Nephron progenitor cell (in vitro differentiated cells): ENCODE results near the gene DDX20.
A peak's percentile ranks its signal among the peaks of the same experiment; 100 is the strongest.

Source experiments
- DNase-seq: peaks from one replicate; pipeline ENCODE4 v3.0.0; 2021
- H3K27ac Mint-ChIP-seq: 2 replicates; pipeline ENCODE4 v1.8.0; 2021; ENCODE audit warnings: mild to moderate bottlenecking, moderate library complexity, mixed read lengths
- H3K27me3 Mint-ChIP-seq: 2 replicates; pipeline ENCODE4 v1.8.0; 2021; ENCODE audit warnings: mild to moderate bottlenecking, low read depth, mixed read lengths; ENCODE audit not compliant: poor library complexity
- H3K36me3 Mint-ChIP-seq: 2 replicates; pipeline ENCODE4 v1.8.0; 2021; ENCODE audit warnings: low read depth, mixed read lengths
- H3K4me1 Mint-ChIP-seq: 2 replicates; pipeline ENCODE4 v1.8.0; 2021; ENCODE audit warnings: mixed read lengths
- H3K4me3 Mint-ChIP-seq: 2 replicates; pipeline ENCODE4 v1.8.0; 2021; ENCODE audit warnings: mild to moderate bottlenecking, moderate library complexity, mixed read lengths
- H3K9me3 Mint-ChIP-seq: 2 replicates; pipeline ENCODE4 v1.8.0; 2021; ENCODE audit warnings: mild to moderate bottlenecking, moderate library complexity, mixed read lengths
- CTCF ChIP-seq: fragments of 200-600 bp; sonication (generic); IDR thresholded peaks from 2 replicates; pipeline ENCODE4 v1.5.0; 2021; ENCODE audit warnings: antibody characterized with exemption

The DDX20 gene

GRCh38 chr1:111723871-111724270, 31.8 kb upstream of the DDX20 start:
- H3K4me3 Mint-ChIP-seq = no peak overlapping the region
- TF ChIP-seq CTCF = no peak
- no peak for DNase-seq
- H3K27me3 Mint-ChIP-seq = peaks cover 7% of the 10 kb centered on the region
- H3K36me3 Mint-ChIP-seq = peaks cover 5% of the 10 kb centered on the region
- H3K27ac Mint-ChIP-seq = peak overlapping the region; percentile 84
- H3K9me3 Mint-ChIP-seq = no peaks in the 10 kb centered on the region
- H3K4me1 Mint-ChIP-seq = peaks cover 66% of the 10 kb centered on the region

GRCh38 chr1:111725192-111725591, 30.5 kb upstream of the DDX20 start:
- no peak for TF ChIP-seq CTCF
- H3K36me3 Mint-ChIP-seq = peaks cover 5% of the 10 kb centered on the region
- peak overlapping the region; percentile 45 for H3K4me3 Mint-ChIP-seq
- H3K9me3 Mint-ChIP-seq = no peaks in the 10 kb centered on the region
- DNase-seq = peak; percentile 47
- peaks cover 7% of the 10 kb centered on the region for H3K27me3 Mint-ChIP-seq
- peak overlapping the region; percentile 21 for H3K27ac Mint-ChIP-seq
- peaks cover 79% of the 10 kb centered on the region for H3K4me1 Mint-ChIP-seq

- Mint-ChIP-seq H3K27ac (no peak overlapping the region), H3K27me3 (peaks cover 3% of the 10 kb centered on the region), H3K4me3 (peak overlapping the region; percentile 33), H3K4me1 (peaks cover 71% of the 10 kb centered on the region), H3K36me3 (peaks cover 5% of the 10 kb centered on the region), H3K9me3 (no peaks in the 10 kb centered on the region)
- DNase-seq = no peak
- no peak for TF ChIP-seq CTCF
Measured at GRCh38 chr1:111727056-111727455, 28.6 kb upstream of the DDX20 start.

GRCh38 chr1:111729271-111729921, 26.3 kb upstream of the DDX20 start:
- Mint-ChIP-seq H3K4me1 (peaks cover 66% of the 10 kb centered on the region), H3K9me3 (no peaks in the 10 kb centered on the region), H3K4me3 (peak overlapping the region; percentile 37), H3K36me3 (peaks cover 5% of the 10 kb centered on the region), H3K27ac (peak overlapping the region; percentile 80), H3K27me3 (peaks cover 2% of the 10 kb centered on the region)
- DNase-seq = peak; percentile 68
- TF ChIP-seq CTCF = no peak

- peaks cover 5% of the 10 kb centered on the region for H3K36me3 Mint-ChIP-seq
- H3K9me3 Mint-ChIP-seq = no peaks in the 10 kb centered on the region
- no peak for TF ChIP-seq CTCF
- no peak for DNase-seq
- H3K4me1 Mint-ChIP-seq = peaks cover 59% of the 10 kb centered on the region
- peaks cover 2% of the 10 kb centered on the region for H3K27me3 Mint-ChIP-seq
- H3K27ac Mint-ChIP-seq = peak overlapping the region; percentile 80
- peak overlapping the region; percentile 37 for H3K4me3 Mint-ChIP-seq
Measured at GRCh38 chr1:111729946-111730681, 25.6 kb upstream of the DDX20 start.

GRCh38 chr1:111730706-111731105, 25.0 kb upstream of the DDX20 start:
- no peaks in the 10 kb centered on the region for H3K9me3 Mint-ChIP-seq
- peaks cover 2% of the 10 kb centered on the region for H3K27me3 Mint-ChIP-seq
- peaks cover 53% of the 10 kb centered on the region for H3K4me1 Mint-ChIP-seq
- no peak for DNase-seq
- H3K36me3 Mint-ChIP-seq = peaks cover 5% of the 10 kb centered on the region
- H3K4me3 Mint-ChIP-seq = peak overlapping the region; percentile 37
- TF ChIP-seq CTCF = no peak
- H3K27ac Mint-ChIP-seq = peak overlapping the region; percentile 80
